Adipose tissue (tissue), 3 donors: ENCODE measurements around the gene DAP. TPM values are rescaled to one million over a fixed set of nuclear protein-coding genes. Genes with fewer than 3 reads are reported as not detected.

Source experiments
- H3K27ac ChIP-seq: one replicate; pipeline ENCODE4 v1.5.1; 2013; ENCODE audit warnings: low read depth, low read length
- WGBS, 3 donors: extraction: QIAGEN DNeasy Blood & Tissue Kit; methylation state at CpG; one replicate each; pipeline ENCODE4 v1.1.7; 2013; 5-methylcytosine and 5-hydroxymethylcytosine counted together
- polyA plus RNA-seq, 3 donors: library from polyadenylated mRNA; stranded (reverse); fragments of 200-250 nt; gene quantifications; one replicate each; pipeline ENCODE4 v1.2.3, GENCODE V29; 2013
- donor health status: healthy with polysubstance abuse.
- donor health status: Bipolar disorder and iron deficiency.
- donor health status: healthy.

DAP gene
- polyA plus RNA-seq, 3 donors: 46.9 to 132 (median 102) TPM

DNA sequence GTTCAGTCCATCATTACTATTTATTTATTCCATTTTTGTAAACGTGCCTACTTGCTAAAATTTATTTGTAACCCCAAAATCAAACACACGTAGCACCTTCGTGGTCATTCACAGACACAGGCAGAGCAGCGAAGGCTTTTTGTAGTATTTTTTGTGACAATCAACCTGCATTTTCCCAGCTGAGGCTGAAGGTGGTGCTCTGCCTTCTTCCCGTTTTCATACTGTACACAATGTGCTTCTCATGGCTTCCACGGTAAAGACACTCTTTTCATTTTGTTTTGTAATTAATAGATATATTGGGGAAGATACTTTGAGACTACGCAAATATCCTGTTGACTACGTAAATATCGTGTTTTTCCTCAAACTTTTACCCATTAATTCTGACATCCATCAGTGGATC is 19.4 kb downstream of the DAP start:
- no peak overlapping the region for H3K27ac ChIP-seq
- 70 to 90% (median 87%) methylated on average over 9 of the region's 9 CpGs for WGBS, 3 donors

GRCh38 chr5:10740384-10740783 is 20.6 kb downstream of the DAP start:
- no peak overlapping the region for H3K27ac ChIP-seq
- 50 to 98% (median 70%) methylated on average over 2 of the region's 2 CpGs for WGBS, 3 donors

DNA sequence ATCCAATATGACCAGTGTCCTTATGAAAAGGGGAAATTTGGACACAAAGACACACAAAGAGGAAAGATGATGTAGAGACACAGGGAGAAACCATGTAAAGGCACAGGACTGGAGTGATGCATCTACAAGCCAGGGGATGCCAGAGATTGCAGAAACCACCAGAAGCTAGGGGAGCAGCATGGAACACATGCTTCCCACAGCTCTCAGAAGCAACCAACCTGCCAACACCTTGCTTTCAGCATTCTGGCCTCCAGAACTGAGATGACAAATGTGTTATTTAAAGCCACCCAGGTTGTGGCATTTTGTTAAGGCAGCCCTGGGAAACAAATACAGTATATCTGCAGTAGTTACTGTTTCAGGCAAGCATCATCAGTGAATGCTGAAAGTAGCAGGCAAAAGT is 23.2 kb downstream of the DAP start:
- H3K27ac ChIP-seq: no peak overlapping the region

GRCh38 chr5:10736808-10737207 is 24.2 kb downstream of the DAP start:
- WGBS, 3 donors: 59 to 92% (median 90%) methylated on average over 5 of the region's 5 CpGs
- H3K27ac ChIP-seq: no peak overlapping the region

DNA sequence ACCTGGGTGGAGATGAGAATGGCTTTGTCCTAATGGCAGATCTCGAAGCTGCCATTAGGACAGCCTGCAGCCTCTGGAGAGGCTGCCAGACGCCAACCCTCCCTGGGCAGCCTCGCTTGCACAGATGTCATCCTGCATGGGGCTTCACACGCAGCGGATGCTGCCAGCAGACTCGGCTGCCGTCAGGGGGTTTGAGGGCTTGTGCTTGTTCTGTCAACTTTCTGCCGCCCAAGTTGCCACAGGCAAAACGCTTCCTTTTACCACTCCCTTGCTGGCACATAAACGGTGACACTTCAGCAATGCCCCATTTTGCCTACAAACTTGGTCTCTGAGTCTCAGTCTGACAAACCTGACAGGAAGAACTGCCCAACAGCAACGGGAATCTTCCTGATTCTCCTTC is 24.7 kb downstream of the DAP start:
- no peak overlapping the region for H3K27ac ChIP-seq
- WGBS, 3 donors: 49 to 75% (median 72%) methylated on average over 11 of the region's 11 CpGs

DNA sequence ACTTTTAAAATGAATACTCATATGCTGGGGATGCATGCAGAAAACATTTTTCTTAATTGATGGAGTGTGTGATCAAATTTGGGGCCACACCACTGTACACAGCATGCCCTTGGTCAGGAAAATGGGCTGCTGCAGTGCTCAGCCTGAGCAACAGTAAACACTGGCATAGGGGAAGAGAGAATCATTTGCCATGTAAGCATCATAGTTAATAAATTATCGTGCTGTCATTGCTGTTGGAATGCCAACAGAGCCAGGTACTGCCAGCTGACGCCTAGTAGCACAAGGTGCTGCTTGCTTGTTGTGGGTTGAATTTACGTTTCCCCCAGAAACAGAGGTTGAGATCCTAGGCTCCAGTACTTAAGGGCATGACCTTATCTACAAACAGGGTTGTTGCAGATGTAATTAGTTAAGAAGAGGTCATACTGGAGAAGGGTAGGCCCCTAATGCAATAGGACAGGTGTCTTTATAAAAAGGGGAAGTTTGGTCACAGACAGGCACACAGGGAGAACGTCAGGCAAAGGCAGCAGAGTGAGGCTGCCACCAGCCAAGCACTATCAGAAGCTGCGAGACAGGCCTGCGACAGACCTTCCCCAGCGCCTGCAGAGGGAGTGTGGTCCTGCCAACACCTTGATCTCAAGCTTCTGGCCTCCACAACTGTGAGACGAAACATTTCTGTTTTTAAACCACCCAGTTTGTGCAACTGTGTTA is 25.3 kb downstream of the DAP start:
- WGBS, 3 donors: 26 to 78% (median 65%) methylated on average over 8 of the region's 8 CpGs
- no peak overlapping the region for H3K27ac ChIP-seq

- WGBS, 3 donors: 74 to 78% (median 77%) methylated on average over 8 of the region's 8 CpGs
- H3K27ac ChIP-seq: no peak overlapping the region
Measured at GRCh38 chr5:10734832-10735523, 26.1 kb downstream of the DAP start.

- H3K27ac ChIP-seq: no peak overlapping the region
- WGBS, 3 donors: 61 to 73% (median 70%) methylated on average over 11 of the region's 11 CpGs
Measured at GRCh38 chr5:10734037-10734709, 26.9 kb downstream of the DAP start.

GRCh38 chr5:10733426-10733825 is 27.6 kb downstream of the DAP start:
- no peak overlapping the region for H3K27ac ChIP-seq
- 78 to 85% (median 78%) methylated on average over 2 of the region's 2 CpGs for WGBS, 3 donors

DNA sequence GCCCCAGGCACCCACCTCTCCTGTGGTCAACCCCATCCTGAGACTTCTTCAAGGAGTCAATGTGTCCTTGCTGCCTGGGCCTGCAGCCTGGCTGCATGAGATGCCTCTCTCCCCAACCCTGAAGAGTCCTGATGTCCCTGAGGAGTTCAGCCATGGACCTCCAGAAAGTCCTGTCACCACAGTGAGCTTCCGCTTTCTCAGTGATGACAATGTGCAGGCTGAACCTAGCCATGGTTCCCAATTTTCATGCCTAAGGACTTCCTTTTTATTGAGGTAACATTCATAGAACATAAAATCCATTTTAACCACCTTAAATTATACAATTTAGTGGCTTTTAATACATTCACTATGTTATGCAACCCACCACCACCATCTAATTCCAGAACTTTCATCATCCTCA is 29.1 kb downstream of the DAP start:
- H3K27ac ChIP-seq: no peak overlapping the region
- WGBS, 3 donors: 69 to 100% (median 84%) methylated on average over 1 of the region's 1 CpG

GRCh38 chr5:10730043-10730351 is 31.0 kb downstream of the DAP start:
- H3K27ac ChIP-seq: no peak overlapping the region
- WGBS, 3 donors: 84 to 87% (median 85%) methylated on average over 4 of the region's 4 CpGs

GRCh38 chr5:10729320-10730042 is 31.6 kb downstream of the DAP start:
- 62 to 83% (median 65%) methylated on average over 9 of the region's 9 CpGs for WGBS, 3 donors
- H3K27ac ChIP-seq: no peak overlapping the region

DNA sequence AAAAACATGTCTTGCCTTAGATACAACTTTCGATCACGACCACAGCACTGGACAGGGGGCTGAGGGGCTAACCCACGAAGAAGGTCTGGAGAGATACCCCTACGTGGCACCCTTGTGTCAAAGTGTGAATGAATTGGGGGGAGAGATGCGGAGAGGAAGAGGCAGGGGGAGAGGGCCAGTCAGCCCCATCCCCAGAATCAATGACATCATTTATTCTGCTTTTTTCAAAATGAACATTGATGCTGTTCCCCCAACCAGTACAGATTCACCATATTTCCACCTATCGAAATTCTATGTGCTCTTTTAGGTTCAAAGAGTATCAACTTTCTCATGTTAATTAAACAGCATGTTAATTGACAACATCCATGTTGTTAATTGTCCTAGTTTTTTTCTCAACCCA is 32.4 kb downstream of the DAP start:
- no peak overlapping the region for H3K27ac ChIP-seq
- WGBS, 3 donors: 88 to 98% (median 95%) methylated on average over 6 of the region's 6 CpGs

GRCh38 chr5:10727861-10728260 is 33.2 kb downstream of the DAP start:
- 60 to 94% (median 92%) methylated on average over 3 of the region's 3 CpGs for WGBS, 3 donors
- no peak overlapping the region for H3K27ac ChIP-seq

GRCh38 chr5:10726913-10727517 is 34.0 kb downstream of the DAP start:
- 44 to 61% (median 59%) methylated on average over 8 of the region's 8 CpGs for WGBS, 3 donors
- H3K27ac ChIP-seq: no peak overlapping the region

DNA sequence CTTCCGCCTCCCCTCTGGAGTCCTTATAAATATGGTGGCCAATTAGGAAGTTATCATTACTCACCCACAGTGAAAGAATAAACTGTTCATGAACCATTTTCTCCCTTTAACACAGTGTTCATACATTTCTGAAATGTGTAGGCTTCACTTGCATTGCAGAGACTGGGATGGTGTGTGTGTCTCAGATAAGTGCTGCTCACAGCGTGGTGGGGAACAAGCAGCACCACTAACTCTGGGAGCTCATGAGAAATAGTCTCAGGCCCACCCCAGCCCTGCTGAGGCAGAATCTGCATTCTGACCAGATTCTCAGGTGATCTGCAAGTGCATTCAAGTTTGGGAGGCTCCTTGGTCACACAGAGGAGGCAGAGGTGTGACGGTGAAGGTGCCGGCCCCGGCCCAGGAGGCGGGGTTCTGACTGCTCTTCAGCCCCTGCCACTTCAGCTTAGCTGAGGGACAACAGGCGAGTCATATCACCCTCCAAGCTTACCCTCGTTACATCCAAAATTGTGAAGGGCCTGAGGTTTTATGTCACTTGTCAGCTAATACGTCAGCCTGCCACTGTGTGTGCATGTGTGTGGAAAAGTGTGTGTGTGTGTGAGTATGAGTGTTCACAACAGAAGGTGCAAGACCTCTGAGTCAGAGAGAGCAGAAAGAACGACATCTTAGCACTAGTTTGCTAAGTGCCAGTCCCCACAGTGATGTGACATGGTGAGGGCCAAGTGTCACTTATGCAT is 34.7 kb downstream of the DAP start:
- no peak overlapping the region for H3K27ac ChIP-seq
- WGBS, 3 donors: 86 to 94% (median 92%) methylated on average over 10 of the region's 10 CpGs

DNA sequence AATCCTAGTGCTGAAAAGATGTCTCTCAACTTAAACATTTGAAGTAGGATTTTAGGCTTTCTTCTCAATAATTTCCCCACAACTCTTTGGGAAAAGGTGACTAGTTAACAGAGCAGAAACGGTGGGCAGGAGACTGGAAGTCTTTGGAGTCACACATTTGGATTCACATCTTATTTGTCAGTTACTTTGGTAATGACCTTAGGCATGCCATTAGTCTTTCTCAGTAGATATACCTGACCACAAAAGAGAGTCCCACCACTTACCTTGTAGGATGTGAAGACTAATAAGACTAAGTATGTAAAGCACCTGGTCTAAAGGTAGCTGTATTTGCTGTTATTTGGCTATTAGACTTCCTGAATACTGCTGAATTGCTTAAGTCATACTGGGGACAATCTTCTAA is 35.4 kb downstream of the DAP start:
- peak overlapping the region; percentile 2 for H3K27ac ChIP-seq
- 55 to 81% (median 72%) methylated on average over 1 of the region's 1 CpG for WGBS, 3 donors

DNA sequence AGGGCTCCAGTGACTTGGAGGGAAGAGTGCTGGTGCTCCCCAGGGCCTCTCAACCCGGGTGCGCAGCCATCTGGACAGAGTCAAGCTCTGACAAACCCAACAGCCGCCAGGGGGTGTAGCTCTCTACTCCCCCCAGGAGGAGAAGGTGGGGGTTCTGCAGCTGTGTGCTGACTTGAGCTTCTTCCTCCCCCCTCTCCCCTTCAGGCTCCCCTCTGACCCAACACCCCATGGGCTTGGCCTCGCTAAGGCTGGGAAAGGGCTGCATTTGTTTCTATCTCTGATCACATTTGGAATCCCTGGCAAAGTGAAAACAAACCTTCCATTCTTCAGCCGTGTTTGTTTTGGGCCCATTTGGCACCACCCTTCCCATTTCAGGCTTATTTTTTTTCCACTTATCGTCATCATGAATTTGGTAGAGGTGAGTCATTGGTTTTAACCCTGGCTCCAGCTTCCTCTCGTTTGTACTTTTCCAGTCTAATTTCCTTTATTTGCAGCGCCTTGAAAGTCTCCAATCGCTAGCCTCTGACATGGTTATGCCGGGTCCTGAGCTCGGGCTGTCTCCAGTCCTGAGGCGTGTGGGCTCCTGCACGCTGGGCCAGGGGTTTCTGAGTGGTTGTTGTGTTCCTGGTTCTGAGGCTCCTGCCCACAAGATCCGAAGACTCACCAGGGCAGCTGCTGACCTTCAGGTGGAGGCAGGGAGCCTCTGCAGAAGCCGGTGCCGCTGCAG is 36.1 kb downstream of the DAP start:
- 37 to 71% (median 58%) methylated on average over 15 to 16 of the region's 16 CpGs for WGBS, 3 donors
- peak overlapping the region; percentile 2 for H3K27ac ChIP-seq
